Left ventricle myocardium inferior (tissue), 1 donor: ENCODE measurements around the gene SRSF4. TPM values are rescaled to one million over a fixed set of nuclear protein-coding genes. Genes with fewer than 3 reads are reported as not detected.
"Not testable (repeated sequence)": the region's sequence is repeated elsewhere in the genome, so short reads cannot be mapped to it uniquely, and the experiment has no call there.

Source experiments
- DNase-seq: peaks from one replicate; pipeline ENCODE4 v3.0.0-alpha.2; 2020
- H3K27ac ChIP-seq: fragments of 200-600 bp; replicated peaks from 2 replicates; pipeline ENCODE4 v1.8.0; 2021
- H3K27me3 ChIP-seq: fragments of 200-600 bp; 2 replicates; pipeline ENCODE4 v1.8.0; 2021; ENCODE audit warnings: low read depth
- H3K36me3 ChIP-seq: fragments of 200-600 bp; 2 replicates; pipeline ENCODE4 v1.8.0; 2021
- H3K4me1 ChIP-seq: fragments of 200-600 bp; 2 replicates; pipeline ENCODE4 v1.8.0; 2021
- H3K4me3 ChIP-seq: fragments of 200-600 bp; 2 replicates; pipeline ENCODE4 v1.8.0; 2021; ENCODE audit warnings: mild to moderate bottlenecking, moderate library complexity
- H3K9me3 ChIP-seq: fragments of 200-600 bp; replicated peaks from 2 replicates; pipeline ENCODE4 v1.8.0; 2021
- intact Hi-C: fragments of 100-400 bp; cut with micrococcal nuclease; formaldehyde crosslinking; loops from one replicate; pipeline ENCODE4 v1.11.0; 2022
- total RNA-seq: library from RNA; stranded (reverse); fragmentation: NEBNext Ultra II Directional; extraction: Animal tissue kit (Norgen Biotek cat#: 25700); gene quantifications from one replicate; pipeline ENCODE4 v1.2.1, GENCODE V29; 2021
- TF ChIP-seq, protein P1 (sequence below): fragments of 200-600 bp; IDR thresholded peaks from 2 replicates; pipeline ENCODE4 v1.8.0; 2021; ENCODE audit warnings: antibody characterized with exemption, mild to moderate bottlenecking, borderline replicate concordance
- donor health status: DM: no; HTN: yes; CAD: no; lungs with severe emphysema.

Gene SRSF4
- total RNA-seq, 1 donor from 2014 or later, result 51.1 TPM

GRCh38 chr1:29152046-29152805 lies 29.5 kb downstream of the SRSF4 start:
- Histone ChIP-seq H3K36me3 (peaks cover 89% of the 10 kb centered on the region), H3K4me3 (no peak overlapping the region), H3K9me3 (no peaks in the 10 kb centered on the region), H3K27me3 (no peaks in the 10 kb centered on the region), H3K4me1 (peaks cover 22% of the 10 kb centered on the region), H3K27ac (no peak overlapping the region)
- DNase-seq, result no peak
- TF ChIP-seq, protein P1, sequence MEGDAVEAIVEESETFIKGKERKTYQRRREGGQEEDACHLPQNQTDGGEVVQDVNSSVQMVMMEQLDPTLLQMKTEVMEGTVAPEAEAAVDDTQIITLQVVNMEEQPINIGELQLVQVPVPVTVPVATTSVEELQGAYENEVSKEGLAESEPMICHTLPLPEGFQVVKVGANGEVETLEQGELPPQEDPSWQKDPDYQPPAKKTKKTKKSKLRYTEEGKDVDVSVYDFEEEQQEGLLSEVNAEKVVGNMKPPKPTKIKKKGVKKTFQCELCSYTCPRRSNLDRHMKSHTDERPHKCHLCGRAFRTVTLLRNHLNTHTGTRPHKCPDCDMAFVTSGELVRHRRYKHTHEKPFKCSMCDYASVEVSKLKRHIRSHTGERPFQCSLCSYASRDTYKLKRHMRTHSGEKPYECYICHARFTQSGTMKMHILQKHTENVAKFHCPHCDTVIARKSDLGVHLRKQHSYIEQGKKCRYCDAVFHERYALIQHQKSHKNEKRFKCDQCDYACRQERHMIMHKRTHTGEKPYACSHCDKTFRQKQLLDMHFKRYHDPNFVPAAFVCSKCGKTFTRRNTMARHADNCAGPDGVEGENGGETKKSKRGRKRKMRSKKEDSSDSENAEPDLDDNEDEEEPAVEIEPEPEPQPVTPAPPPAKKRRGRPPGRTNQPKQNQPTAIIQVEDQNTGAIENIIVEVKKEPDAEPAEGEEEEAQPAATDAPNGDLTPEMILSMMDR, result no peak
- intact Hi-C loops, result no loop called here

DNA sequence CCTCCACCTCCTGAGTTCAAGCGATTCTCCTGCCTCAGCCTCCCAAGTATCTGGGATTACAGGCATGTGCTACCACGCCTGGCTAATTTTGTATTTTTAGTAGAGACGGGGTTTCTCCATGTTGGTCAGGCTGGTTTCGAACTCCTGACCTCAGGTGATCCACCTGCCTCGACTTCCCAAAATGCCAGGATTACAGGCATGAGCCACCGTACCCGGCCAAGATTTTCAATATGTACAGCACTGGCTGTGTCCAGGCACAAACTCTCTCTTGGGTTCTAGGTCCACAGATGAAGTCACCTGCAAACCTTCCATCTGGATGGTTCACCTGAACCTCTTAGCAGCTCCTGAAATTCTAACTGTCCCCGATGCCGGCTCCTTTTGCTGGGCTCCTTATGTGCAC lies 31.4 kb downstream of the SRSF4 start:
- H3K4me3 ChIP-seq, H3K9me3 ChIP-seq, DNase-seq, H3K27ac ChIP-seq, H3K27me3 ChIP-seq, intact Hi-C loops: not testable (repeated sequence)
- Histone ChIP-seq H3K36me3 (peaks cover 98% of the 10 kb centered on the region), H3K4me1 (peaks cover 11% of the 10 kb centered on the region)

- Histone ChIP-seq H3K9me3 (no peaks in the 10 kb centered on the region), H3K27ac (no peak overlapping the region), H3K4me1 (peaks cover 7% of the 10 kb centered on the region), H3K27me3 (no peaks in the 10 kb centered on the region), H3K4me3 (no peak overlapping the region), H3K36me3 (peaks cover 92% of the 10 kb centered on the region)
- no peak for DNase-seq
- TF ChIP-seq, protein P1, result no peak
- intact Hi-C loops, result no loop called here
Observed at GRCh38 chr1:29148656-29149491, 32.8 kb downstream of the SRSF4 start.

DNA sequence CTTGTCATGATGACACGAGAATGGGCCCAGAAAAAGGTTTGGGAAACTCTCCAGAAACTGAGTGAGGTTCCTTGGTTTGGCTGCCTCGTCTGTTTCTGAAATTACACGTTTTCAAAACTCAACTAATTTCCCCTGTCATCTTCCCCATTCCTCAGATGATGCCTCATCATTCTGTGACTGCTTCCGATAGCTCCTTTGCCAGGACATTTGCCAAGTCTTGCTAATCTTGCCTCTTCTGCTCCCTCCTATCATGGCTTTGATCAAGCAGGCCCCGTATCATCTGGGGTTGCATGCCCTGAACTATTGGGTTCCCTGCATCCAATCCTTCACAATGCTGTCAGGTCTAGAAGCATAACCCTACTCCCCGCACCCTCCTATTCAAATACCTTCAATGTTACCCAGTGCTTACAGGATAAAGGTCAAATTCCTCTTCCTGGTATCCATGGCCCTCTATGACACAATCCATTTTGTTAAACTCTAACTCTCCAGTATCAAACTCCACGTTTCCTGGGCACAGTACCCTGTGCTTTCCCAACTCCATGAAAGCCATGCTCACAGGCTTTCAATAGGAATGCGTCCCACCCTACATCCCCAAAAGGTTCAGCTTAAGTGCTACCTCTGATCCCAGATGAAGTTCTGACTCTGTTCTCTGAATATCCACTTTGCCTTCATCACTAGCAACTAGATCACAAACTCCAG lies 35.8 kb downstream of the SRSF4 start:
- TF ChIP-seq, protein P1, result no peak
- no peak for DNase-seq
- Histone ChIP-seq H3K27ac (no peak overlapping the region), H3K4me3 (no peak overlapping the region), H3K27me3 (no peaks in the 10 kb centered on the region), H3K36me3 (peaks cover 72% of the 10 kb centered on the region), H3K4me1 (peaks cover 7% of the 10 kb centered on the region), H3K9me3 (no peaks in the 10 kb centered on the region)
- intact Hi-C loops, result no loop called here

DNA sequence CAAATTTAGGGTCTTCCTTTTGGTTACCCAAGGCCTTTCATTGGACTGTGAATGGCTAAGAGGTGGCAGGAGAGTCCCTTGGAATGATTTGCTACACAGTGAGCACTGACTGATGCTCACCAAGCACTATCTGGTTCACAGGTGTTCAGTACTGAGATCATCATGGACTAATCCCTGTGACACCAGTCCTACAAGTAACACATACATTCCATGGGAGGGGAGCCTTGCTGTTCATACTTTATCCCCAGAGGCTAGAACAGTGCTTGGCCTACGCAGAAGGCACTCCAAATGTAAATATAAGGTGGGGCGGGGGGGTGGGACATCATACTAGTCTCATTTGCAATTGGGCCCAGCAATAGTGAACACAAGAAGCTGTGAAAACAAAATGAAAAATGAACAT lies 37.5 kb downstream of the SRSF4 start:
- TF ChIP-seq, protein P1, result no peak
- H3K9me3 ChIP-seq, result no peaks in the 10 kb centered on the region
- H3K27ac ChIP-seq, result no peak overlapping the region
- intact Hi-C loops, result no loop called here
- H3K4me3 ChIP-seq, result no peak overlapping the region
- H3K27me3 ChIP-seq, result no peaks in the 10 kb centered on the region
- peaks cover 55% of the 10 kb centered on the region for H3K36me3 ChIP-seq
- no peak for DNase-seq
- peaks cover 7% of the 10 kb centered on the region for H3K4me1 ChIP-seq
